ENCODE measurements around the gene ELP2. TPM values are rescaled to one million over a fixed set of nuclear protein-coding genes. Genes with fewer than 3 reads are reported as not detected.
A peak's percentile ranks its signal among the peaks of the same experiment; 100 is the strongest.

ELP2 gene
- total and polyA plus RNA-seq, 9 of the 15 experiments (the other 6 are each of a cell fraction or from before 2014, with no cell fraction given): 76.8 to 192 (median 140) TPM

DNA sequence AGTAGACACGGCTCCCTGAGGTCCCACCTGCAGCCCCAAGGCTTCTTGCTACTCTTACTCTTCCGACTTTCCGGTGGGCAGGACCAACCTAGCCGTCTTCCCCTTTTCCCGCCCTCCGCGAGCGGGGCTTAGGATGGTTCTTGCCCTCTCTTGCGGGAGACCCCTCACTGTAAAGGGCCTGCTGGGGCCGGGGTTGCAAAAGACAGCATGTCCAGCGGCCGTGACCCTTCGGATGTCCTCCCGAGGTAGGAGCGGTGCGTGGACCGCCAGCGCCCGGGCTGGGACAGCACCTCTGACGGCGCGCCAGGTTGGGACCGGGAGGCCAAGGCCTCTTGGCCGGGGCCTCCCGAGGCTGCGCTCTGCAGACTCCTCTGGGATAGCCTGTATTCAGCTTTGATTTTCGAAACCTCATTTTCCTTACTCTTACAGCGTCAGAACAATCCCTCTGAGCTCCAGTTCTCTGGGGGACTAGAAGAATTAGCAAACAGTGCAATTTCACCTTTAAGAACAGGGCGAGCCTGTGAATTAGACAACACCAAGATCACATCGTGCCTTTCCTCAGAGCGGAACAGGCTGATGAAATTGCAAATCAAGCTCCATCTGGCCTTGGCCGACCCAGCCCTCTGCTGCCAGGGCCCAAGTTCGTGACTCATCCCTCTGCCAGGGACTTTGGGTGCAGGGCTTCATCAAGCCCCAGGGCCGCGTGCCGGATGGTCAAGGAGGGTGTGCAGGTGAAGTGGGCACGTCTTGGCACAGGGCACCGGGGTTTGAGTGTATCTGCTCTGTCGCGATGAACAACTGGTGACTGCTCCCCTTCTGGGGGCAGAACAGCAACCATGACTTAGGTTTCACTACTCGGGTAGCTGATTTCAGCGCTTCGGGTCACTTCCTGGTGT, 58.4 kb downstream of the ELP2 start (continued):
- TF ChIP-seq ZNF740 (CRISPR knock-in tag; IDR thresholded peaks at IDR 0.05) (no peak), ZNF740 (tag; IDR thresholded peaks at IDR 0.05) (no peak), SRSF9 (IDR thresholded peaks at IDR 0.05; ENCODE audit: borderline replicate concordance, low read depth, low read length) (no peak), SREBF2 (CRISPR knock-in tag; IDR thresholded peaks at IDR 0.05) (no peak), ZNF644 (tag; IDR thresholded peaks at IDR 0.05; ENCODE audit: low read depth) (no peak), RBFOX2 (IDR thresholded peaks at IDR 0.05; ENCODE audit: low read depth, low read length) (peak; percentile 83), FOXO4 (CRISPR knock-in tag; IDR thresholded peaks at IDR 0.05) (no peak), ZNF586 (CRISPR knock-in tag; conservative IDR thresholded peaks at IDR 0.05) (no peak), MCM2 (IDR thresholded peaks at IDR 0.05; ENCODE audit: low read depth) (no peak), TGIF2 (CRISPR knock-in tag; IDR thresholded peaks at IDR 0.05) (no peak), NFE2 (IDR thresholded peaks at IDR 0.05; ENCODE audit: low read depth) (no peak), RBM39 (optimal IDR thresholded peaks at IDR 0.05; ENCODE audit: low read depth, low read length) (no peak), ZBTB7A (IDR thresholded peaks at IDR 0.05; ENCODE audit: borderline replicate concordance, control insufficient read depth, low read depth, low read length) (no peak), PCBP1 (IDR thresholded peaks at IDR 0.05; ENCODE audit: low read depth, low read length, poor library complexity, severe bottlenecking) (no peak), ZNF512 (tag; IDR thresholded peaks at IDR 0.05) (no peak), SP1 (CRISPR knock-in tag; IDR thresholded peaks at IDR 0.05) (no peak), NUFIP1 (IDR thresholded peaks at IDR 0.05; ENCODE audit: partially characterized antibody) (no peak), NFIX (CRISPR knock-in tag; IDR thresholded peaks at IDR 0.05; ENCODE audit: low read depth) (no peak), ARHGAP35 (IDR thresholded peaks at IDR 0.05; ENCODE audit: partially characterized antibody) (no peak), ZNF57 (CRISPR knock-in tag; IDR thresholded peaks at IDR 0.05) (no peak), TBP (optimal IDR thresholded peaks at IDR 0.05; ENCODE audit: low read depth, low read length) (peak; percentile 22)
- TF ChIP-seq, protein P1, sequence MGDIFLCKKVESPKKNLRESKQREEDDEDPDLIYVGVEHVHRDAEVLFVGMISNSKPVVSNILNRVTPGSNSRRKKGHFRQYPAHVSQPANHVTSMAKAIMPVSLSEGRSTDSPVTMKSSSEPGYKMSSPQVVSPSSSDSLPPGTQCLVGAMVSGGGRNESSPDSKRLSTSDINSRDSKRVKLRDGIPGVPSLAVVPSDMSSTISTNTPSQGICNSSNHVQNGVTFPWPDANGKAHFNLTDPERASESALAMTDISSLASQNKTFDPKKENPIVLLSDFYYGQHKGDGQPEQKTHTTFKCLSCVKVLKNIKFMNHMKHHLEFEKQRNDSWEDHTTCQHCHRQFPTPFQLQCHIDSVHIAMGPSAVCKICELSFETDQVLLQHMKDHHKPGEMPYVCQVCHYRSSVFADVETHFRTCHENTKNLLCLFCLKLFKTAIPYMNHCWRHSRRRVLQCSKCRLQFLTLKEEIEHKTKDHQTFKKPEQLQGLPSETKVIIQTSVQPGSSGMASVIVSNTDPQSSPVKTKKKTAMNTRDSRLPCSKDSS (IDR thresholded peaks at IDR 0.05; ENCODE audit: low read depth, partially characterized antibody): no peak

All from K562 (cell line).